D721Med (cell line): Measurements from ENCODE around the gene TGFBI.

Experiments
- DNase-seq: peaks from one replicate; pipeline ENCODE4 v3.0.0; 2011; ENCODE audit warnings: low spot score; ENCODE audit not compliant: insufficient read length
- FAIRE-seq: peaks from 2 replicates; lab custom pipeline; 2011; peaks lifted over from hg19 to GRCh38; lab: Jason Lieb, UNC
- CTCF ChIP-seq: IDR thresholded peaks from 2 replicates; pipeline ENCODE4 v1.5.1; 2012; ENCODE audit warnings: mild to moderate bottlenecking, control low read depth; ENCODE audit not compliant: insufficient read depth; ENCODE audit errors: missing control alignments

Gene TGFBI

GRCh38 chr5:136028782-136029742 lies at the start of gene TGFBI:
Gene TGFBI (plus strand): TSS chr5:136028988. CDS start chr5:136029056, 68 bp downstream.
- no peak for TF ChIP-seq CTCF
- FAIRE-seq (no peak), DNase-seq (no peak)

GRCh38 chr5:135978993-135979392 lies 49.8 kb upstream of the TGFBI start:
- FAIRE-seq (no peak), DNase-seq (no peak)
- no peak for TF ChIP-seq CTCF

GRCh38 chr5:135979510-135979909 lies 49.3 kb upstream of the TGFBI start:
- TF ChIP-seq CTCF = no peak
- DNase-seq (no peak), FAIRE-seq (no peak)

- no peak for TF ChIP-seq CTCF
- FAIRE-seq (no peak), DNase-seq (no peak)
These were observed 48.2 kb upstream of the TGFBI start for GRCh38 chr5:135980620-135981019.

- TF ChIP-seq CTCF = no peak
- FAIRE-seq (no peak), DNase-seq (no peak)
These were observed 42.8 kb upstream of the TGFBI start for GRCh38 chr5:135985951-135986350.

GRCh38 chr5:135986401-135986800 lies 42.4 kb upstream of the TGFBI start:
- no peak for TF ChIP-seq CTCF
- DNase-seq = no peak
- no peak for FAIRE-seq

- no peak for TF ChIP-seq CTCF
- DNase-seq (no peak), FAIRE-seq (no peak)
These were observed 41.8 kb upstream of the TGFBI start for GRCh38 chr5:135986891-135987401.
